Measurements from ENCODE around the gene IP6K3.

Gene IP6K3

DNA sequence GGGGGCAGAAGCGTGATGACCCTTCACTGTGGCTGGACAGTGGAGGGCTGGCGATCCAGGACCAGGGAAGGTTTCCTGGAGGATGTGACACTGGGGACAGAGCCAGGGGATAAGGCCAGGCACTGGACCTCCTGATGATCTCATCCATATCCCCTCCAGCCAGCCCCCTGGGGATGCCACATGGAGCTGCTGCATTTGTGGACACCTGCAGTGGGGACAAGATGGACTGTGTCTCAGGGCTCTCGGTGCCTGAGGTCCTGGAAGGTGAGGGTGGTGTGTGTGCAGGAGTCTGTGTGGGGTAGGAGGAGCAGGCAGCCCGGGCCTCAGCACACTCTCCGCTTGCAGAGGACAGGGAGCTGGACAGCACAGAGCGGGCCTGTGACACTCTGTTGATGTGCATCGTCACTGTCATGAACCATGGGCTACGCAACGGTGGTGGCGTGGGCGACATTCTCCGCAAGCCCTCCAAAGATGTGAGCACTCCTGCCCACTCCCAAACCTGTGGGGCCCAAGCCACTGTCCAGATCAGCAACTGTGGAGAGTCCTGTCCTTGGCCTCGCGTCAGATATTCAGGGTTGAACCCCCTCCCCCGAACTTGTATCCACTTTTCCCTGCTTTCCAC is 55.1 kb downstream of the IP6K3 start:
- in situ Hi-C loops (cut with MboI; ENCODE audit: low sequenced_read_pairs) = no loop called here

DNA sequence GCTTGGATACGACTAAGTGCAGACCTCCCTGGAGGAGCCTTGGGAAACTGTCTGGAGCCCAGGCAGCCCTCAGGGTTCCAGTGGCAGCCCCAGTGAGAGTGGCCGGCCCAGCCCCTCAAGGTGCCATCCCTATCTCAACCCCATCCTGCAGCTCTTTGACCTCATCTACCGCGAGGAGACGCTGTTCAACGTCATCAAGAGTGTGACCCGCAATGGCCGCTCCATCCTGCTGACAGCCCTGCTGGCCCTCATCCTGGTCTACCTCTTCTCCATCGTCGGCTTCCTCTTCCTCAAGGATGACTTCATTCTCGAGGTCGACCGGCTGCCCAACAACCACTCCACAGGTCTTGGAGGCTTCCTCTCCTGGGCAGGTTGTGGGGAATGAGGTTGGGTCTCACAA is 55.9 kb downstream of the IP6K3 start:
- in situ Hi-C loops (cut with MboI; ENCODE audit: low sequenced_read_pairs) = no loop called here

DNA sequence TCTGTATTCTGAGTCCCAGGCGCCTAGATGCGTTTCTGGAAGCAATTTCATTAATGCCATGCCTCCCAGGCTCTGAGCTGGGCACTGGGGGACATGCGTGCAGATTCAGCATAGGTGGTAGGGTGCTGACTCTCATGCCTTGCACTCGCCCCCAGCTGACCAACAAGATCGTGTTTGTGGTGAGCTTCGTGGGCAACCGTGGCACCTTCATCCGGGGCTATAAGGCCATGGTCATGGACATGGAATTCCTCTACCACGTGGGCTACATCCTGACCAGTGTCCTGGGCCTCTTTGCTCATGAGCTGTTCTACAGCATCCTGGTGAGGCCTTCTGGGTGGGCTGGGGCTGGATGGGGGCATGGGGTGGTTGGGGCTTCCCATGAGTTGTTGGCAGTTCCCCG is 56.8 kb downstream of the IP6K3 start:
- in situ Hi-C loops (cut with MboI; ENCODE audit: low sequenced_read_pairs) = no loop called here

DNA sequence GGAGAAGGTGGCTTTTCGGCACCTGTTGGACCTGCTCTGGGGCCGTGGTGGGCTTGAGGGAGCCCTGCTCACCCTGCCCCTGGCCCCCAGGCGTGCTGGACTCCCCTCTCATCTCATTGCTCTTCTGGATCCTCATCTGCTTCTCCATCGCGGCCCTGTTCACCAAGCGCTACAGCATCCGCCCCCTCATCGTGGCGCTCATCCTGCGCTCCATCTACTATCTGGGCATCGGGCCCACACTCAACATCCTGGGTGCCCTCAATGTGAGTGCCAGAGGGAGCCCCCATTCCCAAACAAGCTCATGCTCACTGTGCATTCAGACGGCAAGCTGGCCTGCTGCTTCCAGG is 57.6 kb downstream of the IP6K3 start:
- in situ Hi-C loops (cut with MboI; ENCODE audit: low sequenced_read_pairs) = no loop called here

DNA sequence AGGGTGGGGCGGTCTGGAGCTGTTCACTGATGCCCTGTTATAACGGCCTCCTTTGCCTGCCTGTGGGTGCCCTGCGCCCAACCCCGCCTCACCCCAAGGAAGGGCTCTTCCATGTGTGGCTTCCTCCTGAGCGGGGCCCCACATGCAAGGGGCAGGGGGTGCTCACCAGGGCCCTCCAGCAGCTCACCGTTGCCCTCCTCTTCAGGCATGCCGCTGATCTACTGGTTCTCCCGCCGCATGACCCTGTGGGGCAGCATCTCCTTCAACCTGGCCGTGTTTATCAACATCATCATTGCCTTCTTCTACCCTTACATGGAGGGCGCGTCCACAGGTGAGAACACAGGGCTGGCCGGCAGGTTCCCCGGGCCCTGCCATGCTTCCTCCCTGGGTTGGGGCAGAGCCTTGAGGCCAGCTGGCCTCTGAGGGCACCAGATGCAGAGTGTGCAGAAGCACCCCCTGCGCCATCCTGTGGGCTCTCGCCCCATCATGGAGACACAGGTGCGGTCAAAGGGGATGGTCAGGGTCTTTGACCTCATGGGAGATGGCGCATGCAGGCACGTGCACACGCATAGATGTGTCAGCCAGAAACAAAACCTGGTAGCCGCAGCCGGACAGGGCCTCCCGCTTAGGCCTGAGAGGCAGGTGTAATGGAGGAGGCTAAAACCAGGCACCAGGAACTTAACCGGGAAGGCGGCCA is 58.1 kb downstream of the IP6K3 start:
- in situ Hi-C loops (cut with MboI; ENCODE audit: low sequenced_read_pairs) = no loop called here

DNA sequence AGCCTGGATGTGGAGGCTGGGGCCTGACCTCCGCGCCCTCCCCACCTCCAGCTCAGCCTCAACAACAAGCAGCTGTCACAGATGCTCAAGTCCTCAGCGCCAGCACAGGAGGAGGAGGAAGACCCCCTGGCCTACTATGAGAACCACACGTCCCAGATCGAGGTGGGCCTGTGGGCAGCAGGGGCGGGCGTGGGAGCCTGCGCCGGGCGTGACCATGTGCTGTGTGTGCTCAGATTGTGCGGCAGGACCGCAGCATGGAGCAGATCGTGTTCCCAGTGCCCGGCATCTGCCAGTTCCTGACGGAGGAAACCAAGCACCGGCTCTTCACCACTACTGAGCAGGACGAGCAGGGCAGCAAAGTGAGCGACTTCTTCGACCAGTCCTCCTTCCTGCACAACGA is 58.7 kb downstream of the IP6K3 start:
- in situ Hi-C loops (cut with MboI; ENCODE audit: low sequenced_read_pairs) = no loop called here

DNA sequence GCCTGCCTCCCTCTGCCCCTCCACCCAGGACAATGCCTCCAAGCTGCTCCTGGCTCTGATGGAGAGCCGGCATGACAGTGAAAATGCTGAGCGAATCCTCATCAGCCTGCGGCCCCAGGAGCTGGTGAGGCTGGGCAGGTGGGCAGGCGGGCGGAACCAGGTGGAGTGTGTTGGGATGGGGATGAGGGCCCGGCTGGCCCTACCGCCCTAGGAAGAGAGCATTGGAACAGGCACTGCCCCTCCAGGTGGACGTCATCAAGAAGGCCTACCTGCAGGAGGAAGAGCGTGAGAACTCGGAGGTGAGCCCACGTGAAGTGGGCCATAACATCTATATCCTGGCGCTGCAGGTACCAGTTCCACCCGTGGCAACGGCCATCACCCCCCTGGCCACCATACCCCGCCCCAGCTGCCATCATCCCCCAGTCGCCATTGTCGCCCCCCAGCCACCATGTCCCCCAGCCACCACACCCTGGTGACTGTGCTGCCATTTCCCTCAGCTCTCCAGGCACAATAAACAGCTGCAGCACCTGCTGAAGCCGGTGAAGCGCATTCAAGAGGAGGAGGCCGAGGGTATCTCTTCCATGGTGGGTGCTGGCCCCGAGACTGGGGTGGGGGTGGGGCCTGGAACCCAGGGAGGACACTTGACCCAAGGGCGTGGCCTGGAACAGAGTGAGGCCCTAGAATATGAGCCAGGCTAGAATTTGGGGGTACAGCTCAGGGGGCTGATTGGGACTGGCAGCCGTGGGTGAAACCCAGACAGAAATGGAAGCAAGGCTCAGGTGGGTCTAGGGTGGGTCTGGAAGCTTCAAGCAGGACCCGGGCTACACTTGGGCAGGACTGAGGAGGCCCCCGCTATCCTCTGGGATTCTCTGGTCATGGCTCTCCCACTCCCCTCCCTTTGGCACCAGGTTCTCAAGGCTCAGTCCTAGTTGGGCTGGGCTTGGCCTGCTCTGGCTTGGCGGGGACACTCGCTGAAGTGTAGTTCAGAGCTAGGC is 59.4 kb downstream of the IP6K3 start:
- in situ Hi-C loops (cut with MboI; ENCODE audit: low sequenced_read_pairs) = no loop called here

DNA sequence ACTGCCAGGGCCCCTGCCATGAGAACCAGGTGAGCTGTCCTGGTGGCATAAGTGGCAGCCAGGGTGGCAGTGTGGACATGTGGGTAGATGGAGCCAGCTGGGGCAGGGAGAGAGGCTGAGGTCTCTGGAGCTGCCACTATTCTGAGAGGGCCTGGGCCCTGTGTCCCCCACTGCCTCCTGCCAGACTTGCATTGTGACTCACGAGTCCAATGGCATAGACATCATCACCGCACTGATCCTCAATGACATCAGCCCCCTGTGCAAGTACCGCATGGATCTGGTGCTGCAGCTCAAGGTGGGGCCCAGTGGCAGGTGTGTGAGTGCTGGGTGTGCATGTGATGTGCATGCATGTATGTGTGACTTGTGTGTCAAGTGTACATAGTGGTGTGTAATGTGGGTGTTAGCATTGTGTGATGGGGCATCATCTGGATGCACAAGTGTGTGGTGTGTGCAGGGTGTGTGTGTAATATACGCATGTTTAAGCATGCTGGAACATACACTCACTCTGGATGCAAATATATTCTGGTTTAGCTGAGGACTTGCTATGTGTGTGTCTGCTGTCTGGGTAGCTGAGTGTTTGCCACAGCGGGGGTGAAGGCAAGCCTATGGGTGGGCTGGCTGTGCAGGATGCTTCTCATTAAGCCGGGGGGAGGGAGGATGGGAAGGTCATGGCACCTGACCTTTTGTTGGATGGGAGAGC is 60.3 kb downstream of the IP6K3 start:
- in situ Hi-C loops (cut with MboI; ENCODE audit: low sequenced_read_pairs) = no loop called here

DNA sequence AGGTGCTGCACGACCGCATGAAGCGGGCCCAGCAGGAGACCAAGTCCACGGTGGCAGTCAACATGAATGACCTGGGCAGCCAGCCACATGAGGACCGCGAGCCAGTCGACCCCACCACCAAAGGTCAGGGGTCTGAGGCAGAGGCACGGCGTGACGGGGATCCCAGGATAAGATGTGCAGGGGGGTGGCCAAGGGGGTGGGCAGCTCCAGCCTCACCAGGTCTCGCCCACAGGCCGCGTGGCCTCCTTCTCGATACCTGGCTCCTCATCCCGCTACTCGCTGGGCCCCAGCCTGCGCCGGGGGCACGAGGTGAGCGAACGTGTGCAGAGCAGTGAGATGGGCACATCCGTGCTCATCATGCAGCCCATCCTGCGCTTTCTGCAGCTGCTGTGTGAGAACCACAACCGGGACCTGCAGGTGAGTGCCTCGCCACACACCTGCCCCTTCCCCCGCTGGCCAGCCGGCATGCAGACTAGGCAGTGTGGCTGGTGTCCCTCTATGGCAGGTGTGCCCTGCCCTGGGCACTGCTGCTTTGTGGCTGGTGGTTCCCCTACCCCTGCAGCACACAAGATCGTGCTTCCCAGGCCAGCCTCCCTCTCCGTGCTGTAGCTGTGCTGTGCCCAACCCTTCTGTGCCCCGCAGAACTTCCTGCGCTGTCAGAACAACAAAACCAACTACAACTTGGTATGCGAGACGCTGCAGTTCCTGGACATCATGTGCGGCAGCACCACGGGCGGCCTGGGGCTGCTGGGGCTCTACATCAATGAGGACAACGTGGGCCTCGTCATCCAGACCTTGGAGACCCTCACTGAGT is 61.1 kb downstream of the IP6K3 start:
- in situ Hi-C loops (cut with MboI; ENCODE audit: low sequenced_read_pairs) = no loop called here

DNA sequence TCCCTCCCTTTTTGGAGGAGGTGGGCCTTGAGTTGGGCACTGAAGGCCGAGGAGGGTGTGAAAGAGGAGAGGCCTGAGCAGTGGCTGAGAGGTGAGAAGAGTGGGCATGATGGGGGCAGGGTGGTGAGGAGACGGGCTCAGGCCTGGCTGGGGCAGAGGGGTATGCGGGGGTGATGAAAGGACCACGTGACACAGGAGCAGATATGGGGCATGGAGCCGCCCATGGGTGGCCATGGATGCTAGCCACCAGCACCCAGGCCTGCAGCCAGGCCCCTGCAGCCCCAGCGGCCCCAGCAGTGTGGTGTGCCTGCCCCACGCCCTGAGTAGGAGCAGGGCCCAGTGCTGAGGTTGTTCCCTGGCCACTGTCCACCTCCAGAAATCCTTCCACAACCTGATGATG is 61.7 kb downstream of the IP6K3 start:
- in situ Hi-C loops (cut with MboI; ENCODE audit: low sequenced_read_pairs) = no loop called here

DNA sequence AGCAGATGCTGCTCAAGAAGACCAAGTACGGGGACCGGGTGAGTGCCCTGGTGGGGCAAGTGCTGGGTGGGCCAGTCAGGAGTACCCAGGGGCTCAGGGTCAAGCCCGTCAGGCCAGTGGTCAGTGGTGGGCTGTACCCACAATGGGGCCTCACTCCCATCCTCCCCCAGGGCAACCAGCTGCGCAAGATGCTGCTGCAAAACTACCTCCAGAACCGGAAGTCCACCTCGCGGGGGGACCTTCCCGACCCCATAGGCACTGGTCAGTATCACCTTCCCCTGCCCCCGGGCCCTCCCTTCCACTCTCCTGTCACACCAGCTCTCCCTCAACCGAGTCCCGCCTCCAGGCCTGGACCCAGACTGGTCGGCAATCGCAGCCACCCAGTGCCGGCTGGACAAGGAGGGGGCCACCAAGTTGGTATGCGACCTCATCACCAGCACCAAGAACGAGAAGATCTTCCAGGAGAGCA is 62.2 kb downstream of the IP6K3 start:
- in situ Hi-C loops (cut with MboI; ENCODE audit: low sequenced_read_pairs) = no loop called here

DNA sequence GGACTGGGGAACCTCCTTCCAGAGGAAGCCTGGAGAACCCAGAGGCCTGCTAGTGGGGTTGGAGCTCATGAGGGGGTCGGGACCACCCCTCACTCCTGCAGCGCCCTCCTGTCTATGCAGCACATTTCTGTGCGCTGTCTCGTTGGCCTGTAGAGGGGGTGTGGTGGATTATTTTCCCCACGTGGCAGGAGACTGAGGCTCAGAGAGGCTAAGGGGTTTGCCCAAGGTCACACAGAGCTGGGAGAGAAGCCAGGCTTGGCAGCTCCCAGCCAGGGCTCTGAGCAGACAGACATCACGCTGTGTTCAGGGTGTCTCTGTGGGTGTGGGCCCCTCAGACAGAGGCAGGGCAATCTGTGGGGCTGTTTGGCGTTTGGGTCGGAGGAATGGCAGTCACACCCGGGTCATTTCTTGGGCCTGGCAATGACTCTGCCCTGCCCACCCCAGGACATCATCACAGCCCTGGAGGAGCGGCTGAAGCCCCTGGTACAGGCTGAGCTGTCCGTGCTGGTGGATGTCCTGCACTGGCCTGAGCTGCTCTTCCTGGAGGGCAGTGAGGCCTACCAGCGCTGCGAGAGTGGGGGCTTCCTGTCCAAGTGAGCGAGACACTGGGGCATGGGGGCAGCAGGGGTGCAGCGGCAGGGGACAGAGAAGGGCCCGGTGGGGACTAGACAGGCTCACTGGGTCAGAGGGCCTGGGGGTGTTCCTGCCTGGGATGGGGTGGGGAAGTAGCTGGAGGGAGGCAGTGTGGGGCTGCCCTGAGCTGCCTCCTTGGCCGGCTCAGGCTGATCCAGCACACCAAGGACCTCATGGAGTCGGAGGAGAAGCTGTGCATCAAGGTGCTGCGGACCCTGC is 62.9 kb downstream of the IP6K3 start:
- in situ Hi-C loops (cut with MboI; ENCODE audit: low sequenced_read_pairs) = no loop called here

DNA sequence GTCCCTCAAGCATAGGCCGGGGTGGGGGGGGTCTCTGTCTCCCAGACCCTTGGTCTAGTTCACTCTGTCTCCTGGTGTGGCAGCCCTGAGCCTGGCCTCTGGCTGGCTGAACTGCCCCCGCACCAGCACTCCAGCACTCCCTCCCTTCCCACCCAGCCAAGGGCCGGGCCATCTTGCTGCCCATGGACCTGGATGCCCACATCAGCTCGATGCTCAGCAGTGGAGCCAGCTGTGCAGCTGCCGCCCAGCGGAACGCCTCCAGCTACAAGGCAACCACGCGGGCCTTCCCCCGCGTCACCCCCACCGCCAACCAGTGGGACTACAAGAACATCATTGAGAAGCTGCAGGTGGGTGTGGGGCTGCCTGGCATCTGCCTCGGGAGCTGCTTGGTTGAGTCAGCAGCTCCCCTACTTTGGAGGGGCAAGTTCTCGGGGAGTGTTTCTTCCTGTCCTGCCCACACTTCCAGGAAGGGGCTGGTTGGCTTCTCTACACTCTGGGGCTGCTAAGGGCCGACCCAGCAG is 63.6 kb downstream of the IP6K3 start:
- in situ Hi-C loops (cut with MboI; ENCODE audit: low sequenced_read_pairs) = no loop called here

DNA sequence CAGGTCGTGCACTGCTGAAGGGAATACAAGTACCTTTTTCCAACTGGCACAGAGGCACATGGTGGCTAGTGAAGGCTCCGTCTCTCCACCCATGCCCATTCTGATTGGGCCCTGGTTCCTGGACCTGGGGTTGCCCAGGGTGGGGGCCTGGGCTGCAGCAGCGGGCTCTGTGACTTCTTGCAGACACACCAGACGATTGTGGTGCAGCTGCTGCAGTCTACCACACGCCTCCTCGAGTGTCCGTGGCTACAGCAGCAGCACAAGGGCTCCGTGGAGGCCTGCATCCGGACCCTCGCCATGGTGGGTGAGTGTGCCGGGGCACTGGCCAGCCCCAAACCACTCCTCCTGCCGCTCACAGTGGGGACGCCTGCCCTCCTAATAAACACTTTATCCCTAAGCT is 64.4 kb downstream of the IP6K3 start:
- in situ Hi-C loops (cut with MboI; ENCODE audit: low sequenced_read_pairs) = no loop called here

DNA sequence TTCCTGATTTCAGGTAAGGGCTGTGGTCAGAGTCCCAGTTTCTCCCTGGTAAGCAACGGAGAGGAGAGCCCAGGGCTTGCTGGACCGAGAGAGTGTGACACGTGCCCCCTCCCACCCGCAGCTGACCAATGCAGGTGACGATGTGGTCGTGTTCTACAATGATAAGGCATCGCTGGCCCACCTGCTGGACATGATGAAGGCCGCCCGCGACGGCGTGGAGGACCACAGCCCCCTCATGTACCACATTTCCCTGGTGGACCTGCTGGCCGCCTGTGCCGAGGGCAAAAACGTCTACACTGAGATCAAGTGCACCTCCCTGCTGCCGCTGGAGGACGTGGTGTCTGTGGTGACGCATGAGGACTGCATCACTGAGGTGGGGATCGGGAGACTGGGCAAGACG is 66.9 kb downstream of the IP6K3 start:
- in situ Hi-C loops (cut with MboI; ENCODE audit: low sequenced_read_pairs) = no loop called here

DNA sequence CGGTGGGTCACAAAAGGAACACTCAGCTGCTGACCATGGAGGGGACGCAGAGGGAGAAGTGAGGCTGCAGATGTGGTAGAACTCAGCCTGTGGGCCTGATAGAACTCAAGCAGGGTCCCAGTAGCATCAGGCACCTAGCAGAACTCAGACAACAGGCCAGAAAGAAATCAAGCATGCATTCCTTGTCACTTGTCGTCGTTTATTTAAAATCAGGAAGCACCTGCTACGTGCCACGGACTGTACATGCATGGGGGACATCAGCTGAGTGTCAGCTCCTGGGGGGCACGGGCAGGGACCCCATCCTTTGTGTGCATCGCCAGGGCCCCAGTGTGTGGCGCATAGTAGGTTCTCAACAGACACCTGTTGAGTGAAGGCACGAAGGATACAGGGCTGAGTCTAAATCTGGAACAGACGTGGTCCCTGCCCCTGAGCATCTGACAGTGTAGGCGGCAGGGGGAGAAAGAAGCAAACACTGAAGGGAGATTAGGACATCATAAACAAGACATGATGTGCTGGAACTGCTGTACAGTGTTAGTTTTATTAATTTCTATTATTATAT is 67.7 kb downstream of the IP6K3 start:
- in situ Hi-C loops (cut with MboI; ENCODE audit: low sequenced_read_pairs) = no loop called here

DNA sequence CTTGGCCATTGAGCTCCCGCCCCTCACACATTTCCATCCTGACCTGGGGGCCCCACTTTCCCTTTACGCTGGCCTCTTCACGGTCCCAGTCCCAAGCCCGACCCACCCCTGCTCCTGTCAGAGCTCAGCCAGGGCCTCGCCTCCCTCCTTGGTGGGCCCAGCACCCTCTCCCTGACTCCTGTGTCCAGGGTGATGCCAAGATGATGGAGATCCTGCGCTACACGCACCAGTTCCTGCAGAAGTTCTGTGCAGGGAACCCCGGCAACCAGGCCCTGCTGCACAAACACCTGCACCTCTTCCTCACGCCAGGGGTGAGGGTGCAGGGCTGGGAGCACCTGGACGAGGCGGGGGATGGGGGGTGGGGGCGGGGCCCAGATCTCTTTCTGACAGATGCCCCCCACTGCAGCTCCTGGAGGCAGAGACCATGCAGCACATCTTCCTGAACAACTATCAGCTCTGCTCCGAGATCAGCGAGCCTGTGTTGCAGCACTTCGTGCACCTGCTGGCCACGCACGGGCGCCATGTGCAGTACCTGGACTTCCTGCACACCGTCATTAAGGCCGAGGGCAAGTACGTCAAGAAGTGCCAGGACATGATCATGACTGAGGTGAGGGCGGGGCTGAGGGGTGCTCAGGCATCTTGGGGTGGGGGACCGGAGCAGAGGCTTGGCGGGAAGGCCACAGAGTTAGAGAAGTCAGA is 68.3 kb downstream of the IP6K3 start:
- in situ Hi-C loops (cut with MboI; ENCODE audit: low sequenced_read_pairs) = no loop called here

DNA sequence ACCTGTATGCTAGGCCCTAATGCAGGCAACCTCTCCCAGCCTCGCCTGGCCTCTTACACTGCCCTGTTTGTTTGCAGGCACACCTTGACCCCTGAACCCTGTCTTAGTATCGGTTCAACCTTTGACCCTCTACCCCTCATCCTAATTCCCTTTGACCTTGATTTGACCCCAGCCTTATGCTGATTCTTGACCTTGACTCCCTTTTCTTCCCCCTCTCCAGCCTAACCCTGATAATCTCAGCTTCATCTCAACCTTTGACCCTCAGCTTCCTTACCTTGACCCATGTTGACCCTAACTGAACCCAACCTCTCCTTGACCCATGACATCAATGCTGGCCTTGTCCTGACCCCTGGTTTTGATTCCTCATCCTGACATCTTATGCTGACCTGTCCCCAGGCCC is 69.0 kb downstream of the IP6K3 start:
- in situ Hi-C loops (cut with MboI; ENCODE audit: low sequenced_read_pairs) = no loop called here

All from hTERT RPE-1 (cell line).